ENCODE results near the gene XPR1.
"Not testable (repeated sequence)": the region's sequence is repeated elsewhere in the genome, so short reads cannot be mapped to it uniquely, and the experiment has no call there.

- not testable (repeated sequence) for TF ChIP-seq CTCF (IDR thresholded peaks at IDR 0.05); POLR2A (IDR thresholded peaks at IDR 0.05); POLR2AphosphoS5 (IDR thresholded peaks at IDR 0.05; ENCODE audit: insufficient read depth in 1 of 2, low read depth in 1 of 2)
Measured at GRCh38 chr1:180702376-180702775, 70.6 kb downstream of the XPR1 start.
